MCF 10A (cell line): Measurements from ENCODE around the gene MAN1A1. TPM values are rescaled to one million over a fixed set of nuclear protein-coding genes. Genes with fewer than 3 reads are reported as not detected.

Experiments used
- BruUV-seq: library from RNA; stranded (reverse); fragments of 400-500 nt; replicated peaks from 2 replicates; lab custom pipeline; 2021; lab: Mats Ljungman, UMichigan
- CTCF ChIA-PET: fragments of 300-600 bp; sonication (Branson Sonifier 250); formaldehyde crosslinking; extraction: SDS; loops from one replicate; lab custom pipeline; 2021; ENCODE audit warnings: antibody characterized with exemption, inconsistent platforms; lab: Yijun Ruan, JAX
- POLR2A ChIA-PET: fragments of 300-600, 350-650 bp; sonication (Branson Sonifier 250); formaldehyde crosslinking; extraction: SDS; loops from one replicate; lab custom pipeline; 2020; ENCODE audit warnings: antibody characterized with exemption, inconsistent platforms; lab: Yijun Ruan, JAX
- DNase-seq: peaks from one replicate; pipeline ENCODE4 v3.0.0-alpha.2; 2018; ENCODE audit not compliant: unreplicated experiment
- H3K27ac Mint-ChIP-seq: one replicate; pipeline ENCODE4 v1.8.0; 2022; ENCODE audit warnings: mild to moderate bottlenecking, low read depth, mixed read lengths; ENCODE audit not compliant: unreplicated experiment
- H3K27me3 Mint-ChIP-seq: one replicate; pipeline ENCODE4 v1.8.0; 2022; ENCODE audit warnings: mixed read lengths; ENCODE audit not compliant: insufficient read depth, unreplicated experiment
- H3K36me3 Mint-ChIP-seq: one replicate; pipeline ENCODE4 v1.8.0; 2022; ENCODE audit warnings: mild to moderate bottlenecking, moderate library complexity, mixed read lengths; ENCODE audit not compliant: insufficient read depth, unreplicated experiment
- H3K4me1 Mint-ChIP-seq: one replicate; pipeline ENCODE4 v1.8.0; 2022; ENCODE audit warnings: mixed read lengths; ENCODE audit not compliant: insufficient read depth, unreplicated experiment
- H3K4me3 Mint-ChIP-seq: one replicate; pipeline ENCODE4 v1.8.0; 2022; ENCODE audit warnings: mild to moderate bottlenecking, moderate library complexity, mixed read lengths; ENCODE audit not compliant: unreplicated experiment
- H3K9me3 Mint-ChIP-seq: one replicate; pipeline ENCODE4 v1.8.0; 2022; ENCODE audit warnings: mixed read lengths; ENCODE audit not compliant: unreplicated experiment
- intact Hi-C: fragments of 100-400 bp; cut with micrococcal nuclease; formaldehyde crosslinking; loops from 2 replicates; pipeline ENCODE4 v1.14.1; 2022
- total RNA-seq: library from RNA; stranded (reverse); gene quantifications from 2 replicates; pipeline ENCODE4 v1.2.3, GENCODE V29; 2022
- TF ChIP-seq, protein P1 (sequence below): fragments of 200-600 bp; IDR thresholded peaks from one replicate; pipeline ENCODE4 v1.8.0; 2022; ENCODE audit warnings: antibody characterized with exemption, mild to moderate bottlenecking; ENCODE audit not compliant: unreplicated experiment

MAN1A1 gene
- total RNA-seq, 1 experiment from 2014 or later = 1.3 TPM

DNA sequence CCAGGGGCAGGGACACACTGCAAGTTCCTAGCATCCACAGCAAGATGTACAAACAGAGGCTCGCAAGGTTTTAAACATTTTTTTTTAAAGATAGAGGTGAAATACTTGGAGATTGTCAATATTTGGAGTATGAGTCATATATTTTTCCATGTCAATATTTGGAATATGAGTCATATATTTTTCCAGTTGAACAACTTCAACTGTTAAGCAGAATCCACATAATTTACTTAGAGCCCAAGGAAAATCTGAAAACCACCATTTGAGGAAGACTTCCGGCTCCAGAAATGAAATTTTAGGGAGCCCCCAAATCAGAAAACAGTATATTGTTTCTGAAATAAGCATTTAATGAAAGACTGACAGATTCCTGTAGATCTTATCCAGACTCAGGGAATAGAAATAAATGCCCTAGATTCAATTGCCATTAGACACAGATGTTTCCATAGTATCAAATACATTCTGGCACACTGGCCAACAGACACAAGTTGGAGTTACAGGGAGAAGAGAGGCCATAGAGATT is 219.5 kb downstream of the MAN1A1 start:
- peak overlapping the region; percentile 66 for H3K27ac Mint-ChIP-seq
- BruUV-seq = no TSS peak
- TF ChIP-seq, protein P1, sequence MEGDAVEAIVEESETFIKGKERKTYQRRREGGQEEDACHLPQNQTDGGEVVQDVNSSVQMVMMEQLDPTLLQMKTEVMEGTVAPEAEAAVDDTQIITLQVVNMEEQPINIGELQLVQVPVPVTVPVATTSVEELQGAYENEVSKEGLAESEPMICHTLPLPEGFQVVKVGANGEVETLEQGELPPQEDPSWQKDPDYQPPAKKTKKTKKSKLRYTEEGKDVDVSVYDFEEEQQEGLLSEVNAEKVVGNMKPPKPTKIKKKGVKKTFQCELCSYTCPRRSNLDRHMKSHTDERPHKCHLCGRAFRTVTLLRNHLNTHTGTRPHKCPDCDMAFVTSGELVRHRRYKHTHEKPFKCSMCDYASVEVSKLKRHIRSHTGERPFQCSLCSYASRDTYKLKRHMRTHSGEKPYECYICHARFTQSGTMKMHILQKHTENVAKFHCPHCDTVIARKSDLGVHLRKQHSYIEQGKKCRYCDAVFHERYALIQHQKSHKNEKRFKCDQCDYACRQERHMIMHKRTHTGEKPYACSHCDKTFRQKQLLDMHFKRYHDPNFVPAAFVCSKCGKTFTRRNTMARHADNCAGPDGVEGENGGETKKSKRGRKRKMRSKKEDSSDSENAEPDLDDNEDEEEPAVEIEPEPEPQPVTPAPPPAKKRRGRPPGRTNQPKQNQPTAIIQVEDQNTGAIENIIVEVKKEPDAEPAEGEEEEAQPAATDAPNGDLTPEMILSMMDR = no peak
- H3K4me3 Mint-ChIP-seq = no peak overlapping the region
- POLR2A ChIA-PET = interaction anchor here (0.8 kb wide), 1 partner anchor 725 kb away, joined by 3 read pairs; no protein-coding TSS in a partner anchor
- H3K36me3 Mint-ChIP-seq = no peaks in the 10 kb centered on the region
- peak; percentile 54 for DNase-seq
- H3K4me1 Mint-ChIP-seq = peaks cover 21% of the 10 kb centered on the region
- no peaks in the 10 kb centered on the region for H3K9me3 Mint-ChIP-seq
- intact Hi-C loops = loop anchor here (1.0 to 5.0 kb wide), 2 partner anchors 18 to 222 kb away; no protein-coding TSS in a partner anchor
- CTCF ChIA-PET = interaction anchor here (0.5 to 1.9 kb wide), 30 partner anchors 8 to 1609 kb away, joined by 3 to 33 read pairs (median 5); no protein-coding TSS in a partner anchor
- H3K27me3 Mint-ChIP-seq = no peaks in the 10 kb centered on the region

DNA sequence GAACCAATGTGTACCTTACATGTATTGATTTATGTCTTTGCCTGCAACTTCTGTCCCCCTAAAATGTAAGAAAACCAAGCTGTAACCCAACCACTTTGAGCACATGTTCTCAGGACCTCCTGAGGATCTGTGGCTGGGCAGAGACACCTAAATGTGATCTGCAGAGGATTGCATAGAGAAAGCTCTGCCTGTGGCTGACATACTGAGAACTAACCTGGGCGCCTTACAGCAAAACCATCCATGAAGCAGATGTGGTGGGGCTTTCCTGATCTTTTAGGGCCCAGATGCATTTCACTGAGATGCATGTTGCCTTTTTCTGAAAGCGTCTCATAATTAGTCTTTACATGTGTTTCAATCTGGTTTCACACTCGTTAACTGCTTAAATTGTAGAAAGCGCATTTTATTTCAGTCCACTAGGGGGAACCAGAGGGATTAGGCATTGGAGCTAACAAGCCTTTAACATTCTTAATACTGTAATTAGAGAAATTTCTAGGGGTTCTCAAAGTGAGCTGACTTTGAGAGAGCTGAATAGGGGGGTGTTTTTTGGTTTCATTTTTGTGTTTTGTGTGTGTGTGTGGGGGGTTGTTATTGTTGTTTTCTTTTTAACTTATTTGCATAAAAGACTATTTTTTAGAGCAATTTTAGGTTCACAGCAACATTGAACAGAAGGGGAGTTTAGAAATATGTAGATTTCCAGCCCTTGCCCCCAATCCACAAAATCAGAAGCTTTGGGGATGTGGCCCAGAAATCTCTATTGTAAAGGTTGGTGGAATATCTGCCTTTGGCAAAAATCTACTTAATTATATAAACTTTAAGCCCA is 220.2 kb downstream of the MAN1A1 start:
- TF ChIP-seq, protein P1 = peak; percentile 72
- intact Hi-C loops = loop anchor here (1.0 to 5.0 kb wide), 2 partner anchors 19 to 223 kb away; no protein-coding TSS in a partner anchor
- no peaks in the 10 kb centered on the region for H3K36me3 Mint-ChIP-seq
- H3K4me1 Mint-ChIP-seq = peaks cover 21% of the 10 kb centered on the region
- H3K9me3 Mint-ChIP-seq = no peaks in the 10 kb centered on the region
- no TSS peak for BruUV-seq
- H3K4me3 Mint-ChIP-seq = no peak overlapping the region
- ChIA-PET CTCF (interaction anchor here (0.5 to 1.9 kb wide), 36 partner anchors 8 to 1609 kb away, joined by 3 to 33 read pairs (median 5); no protein-coding TSS in a partner anchor), POLR2A (interaction anchor here (0.7 to 0.8 kb wide), 2 partner anchors 392 to 726 kb away, joined by 3 read pairs; no protein-coding TSS in a partner anchor)
- H3K27ac Mint-ChIP-seq = peak overlapping the region; percentile 66
- peak; percentile 81 for DNase-seq
- H3K27me3 Mint-ChIP-seq = no peaks in the 10 kb centered on the region

DNA sequence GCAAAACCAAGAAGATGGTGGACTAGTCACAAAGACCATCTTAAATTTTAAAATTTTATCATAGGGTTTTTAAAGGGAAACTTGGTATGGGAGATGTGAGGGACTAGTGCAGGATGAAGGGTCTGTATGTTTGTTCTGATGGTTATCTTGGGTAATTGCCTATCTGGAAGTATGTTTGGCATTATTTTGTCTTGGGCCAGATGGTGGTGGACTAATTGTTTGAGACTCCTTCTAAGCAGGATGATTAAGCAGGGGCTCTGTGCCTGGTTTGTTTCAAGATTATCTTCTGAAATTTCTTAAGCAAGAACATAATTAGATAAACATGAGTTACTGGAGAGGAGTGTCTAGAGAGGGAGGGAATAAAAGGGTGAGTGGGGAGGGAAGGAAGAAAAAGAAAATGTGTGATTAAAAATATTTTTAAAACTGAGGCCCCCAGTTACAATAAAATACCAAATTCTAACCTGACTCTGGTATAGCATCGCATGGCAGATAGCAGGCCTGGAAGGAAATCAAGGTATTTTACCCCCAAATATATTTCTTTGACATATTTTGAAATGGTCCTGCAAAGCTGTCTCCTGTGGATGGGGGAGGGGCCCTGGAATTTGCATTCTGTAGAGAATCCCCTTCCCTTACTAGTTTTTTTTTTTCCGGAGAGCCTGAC is 221.2 kb downstream of the MAN1A1 start:
- intact Hi-C loops = loop anchor here (5.0 kb wide), 1 partner anchor 224 kb away; no protein-coding TSS in a partner anchor
- Mint-ChIP-seq H3K27ac (no peak overlapping the region), H3K9me3 (no peaks in the 10 kb centered on the region), H3K4me1 (peaks cover 21% of the 10 kb centered on the region), H3K27me3 (no peaks in the 10 kb centered on the region), H3K36me3 (no peaks in the 10 kb centered on the region), H3K4me3 (no peak overlapping the region)
- BruUV-seq = no TSS peak
- CTCF ChIA-PET = interaction anchor here (0.5 to 1.9 kb wide), 24 partner anchors 10 to 1514 kb away, joined by 3 to 33 read pairs (median 5); no protein-coding TSS in a partner anchor
- TF ChIP-seq, protein P1 = no peak
- POLR2A ChIA-PET = interaction anchor here (0.7 kb wide), 1 partner anchor 393 kb away, joined by 3 read pairs; no protein-coding TSS in a partner anchor
- DNase-seq = no peak
